Endothelial cell of hepatic sinusoid (primary cell): Measurements from ENCODE around the gene CCDC40.
"Not testable (repeated sequence)": the region's sequence is repeated elsewhere in the genome, so short reads cannot be mapped to it uniquely, and the experiment has no call there.

Experiments
- in situ Hi-C: cut with HindIII; loops from 2 replicates; pipeline ENCODE4 v1.10.0; 2017; ENCODE audit warnings: low sequenced_read_pairs

CCDC40 gene

GRCh38 chr17:80035937-80036714, at the start of gene CCDC40:
Gene CCDC40 (plus strand): TSS chr17:80036642. CDS start chr17:80036663, 21 bp downstream.
- in situ Hi-C loops, result no loop called here

GRCh38 chr17:79987187-79987934, 49.1 kb upstream of the CCDC40 start:
- in situ Hi-C loops, result loop anchor here (10.0 kb wide), 1 partner anchor 113 kb away; no protein-coding TSS in a partner anchor

GRCh38 chr17:79987935-79988184, 48.6 kb upstream of the CCDC40 start:
- in situ Hi-C loops, result loop anchor here (10.0 kb wide), 1 partner anchor 113 kb away; no protein-coding TSS in a partner anchor

GRCh38 chr17:79988185-79988971, 48.1 kb upstream of the CCDC40 start:
- in situ Hi-C loops, result loop anchor here (10.0 kb wide), 1 partner anchor 114 kb away; no protein-coding TSS in a partner anchor

- in situ Hi-C loops, result loop anchor here (10.0 kb wide), 1 partner anchor 114 kb away; no protein-coding TSS in a partner anchor
Observed at GRCh38 chr17:79989106-79989835, 47.2 kb upstream of the CCDC40 start.

GRCh38 chr17:79990051-79990592, 46.3 kb upstream of the CCDC40 start:
- in situ Hi-C loops, result no loop called here

- in situ Hi-C loops, result no loop called here
Observed at GRCh38 chr17:79990704-79991103, 45.7 kb upstream of the CCDC40 start.

- in situ Hi-C loops, result no loop called here
Observed at GRCh38 chr17:79991140-79991923, 45.1 kb upstream of the CCDC40 start.

GRCh38 chr17:79991924-79992648, 44.4 kb upstream of the CCDC40 start:
- in situ Hi-C loops, result no loop called here

GRCh38 chr17:79992649-79993389, 43.6 kb upstream of the CCDC40 start:
- in situ Hi-C loops, result no loop called here

GRCh38 chr17:79993390-79994227, 42.8 kb upstream of the CCDC40 start:
- in situ Hi-C loops, result no loop called here

GRCh38 chr17:79994228-79994569, 42.2 kb upstream of the CCDC40 start:
- in situ Hi-C loops, result not testable (repeated sequence)

GRCh38 chr17:79994602-79995001, 41.8 kb upstream of the CCDC40 start:
- in situ Hi-C loops, result no loop called here

- in situ Hi-C loops, result no loop called here
Observed at GRCh38 chr17:79995696-79996095, 40.7 kb upstream of the CCDC40 start.

- in situ Hi-C loops, result no loop called here
Observed at GRCh38 chr17:79996291-79996690, 40.2 kb upstream of the CCDC40 start.

- in situ Hi-C loops, result no loop called here
Observed at GRCh38 chr17:79997011-79997660, 39.3 kb upstream of the CCDC40 start.

- in situ Hi-C loops, result no loop called here
Observed at GRCh38 chr17:80000136-80000535, 36.3 kb upstream of the CCDC40 start.
